Bone marrow (tissue), 2 donors: ENCODE measurements around the gene ATOH8.

Source experiments
- DNase-seq, 2 donors: peaks; one replicate each; lab custom pipeline; 2025; lab: John Stamatoyannopoulos, UW

The ATOH8 gene

GRCh38 chr2:85754313-85755095 is 713 bp downstream of the ATOH8 start:
- no peak for DNase-seq

GRCh38 chr2:85755122-85756027 is 1.6 kb downstream of the ATOH8 start:
- DNase-seq, result no peak

- no peak for DNase-seq
These were observed 2.4 kb downstream of the ATOH8 start for GRCh38 chr2:85756195-85756594.

GRCh38 chr2:85756822-85757435 is 3.1 kb downstream of the ATOH8 start:
- no peak for DNase-seq

GRCh38 chr2:85757860-85758259 is 4.1 kb downstream of the ATOH8 start:
- DNase-seq, result no peak

GRCh38 chr2:85758361-85759256 is 4.8 kb downstream of the ATOH8 start:
- DNase-seq, result no peak

- no peak for DNase-seq
These were observed 5.4 kb downstream of the ATOH8 start for GRCh38 chr2:85759257-85759613.

GRCh38 chr2:85760371-85760770 is 6.6 kb downstream of the ATOH8 start:
- DNase-seq, result no peak

GRCh38 chr2:85760872-85761271 is 7.1 kb downstream of the ATOH8 start:
- no peak for DNase-seq

- DNase-seq, result no peak
These were observed 7.7 kb downstream of the ATOH8 start for GRCh38 chr2:85761512-85761944.

GRCh38 chr2:85761946-85762345 is 8.2 kb downstream of the ATOH8 start:
- no peak for DNase-seq

- no peak for DNase-seq
These were observed 9.3 kb downstream of the ATOH8 start for GRCh38 chr2:85763132-85763531.

GRCh38 chr2:85763831-85764230 is 10.0 kb downstream of the ATOH8 start:
- DNase-seq, result no peak

- DNase-seq, result no peak
These were observed 11.4 kb downstream of the ATOH8 start for GRCh38 chr2:85765081-85765731.

- DNase-seq, result no peak
These were observed 12.4 kb downstream of the ATOH8 start for GRCh38 chr2:85766229-85766628.

- DNase-seq, result no peak
These were observed 14.2 kb downstream of the ATOH8 start for GRCh38 chr2:85767803-85768665.

GRCh38 chr2:85768713-85769112 is 14.9 kb downstream of the ATOH8 start:
- no peak for DNase-seq

- no peak for DNase-seq
These were observed 15.6 kb downstream of the ATOH8 start for GRCh38 chr2:85769236-85769982.

- no peak for DNase-seq
These were observed 16.2 kb downstream of the ATOH8 start for GRCh38 chr2:85769983-85770362.
